SK-N-SH treated with all-trans-retinoic acid at 6 μM for 48 hours (cell line): ENCODE results near the gene KLRF2.
A peak's percentile ranks its signal among the peaks of the same experiment; 100 is the strongest.

Experiments used
- ATAC-seq: fragments of 200-7000 bp; cut with Tn5 transposase; 3 replicates; pipeline ENCODE4 v1.9.1; 2020; ENCODE audit warnings: mild to moderate bottlenecking, moderate library complexity
- ARNTL ChIP-seq: fragments of 450-650 bp; formaldehyde crosslinking; IDR thresholded peaks from 2 replicates; pipeline ENCODE4 v1.5.0; 2020; ENCODE audit warnings: low read depth, mild to moderate bottlenecking, moderate library complexity, borderline replicate concordance
- BACH2 ChIP-seq: fragments of 250-450 bp; sonication (Bioruptor Pico); IDR thresholded peaks from 2 replicates; pipeline ENCODE4 v1.9.0; 2021; ENCODE audit warnings: mild to moderate bottlenecking, borderline replicate concordance
- CSDC2 ChIP-seq: fragments of 250-450 bp; sonication (Bioruptor Pico); IDR thresholded peaks from 2 replicates; pipeline ENCODE4 v1.5.0; 2020; ENCODE audit warnings: mild to moderate bottlenecking, moderate library complexity
- ESRRG ChIP-seq: fragments of 250-450 bp; sonication (Bioruptor Pico); IDR thresholded peaks from 2 replicates; pipeline ENCODE4 v1.6.1; 2021; ENCODE audit warnings: mild to moderate bottlenecking
- GLIS3 ChIP-seq: fragments of 250-450 bp; sonication (Bioruptor Pico); IDR thresholded peaks from 2 replicates; pipeline ENCODE4 v1.5.0; 2020; ENCODE audit warnings: mild to moderate bottlenecking, moderate library complexity
- ISL1 ChIP-seq: fragments of 250-450 bp; sonication (Bioruptor Pico); IDR thresholded peaks from 2 replicates; pipeline ENCODE4 v2.1.2; 2022; ENCODE audit warnings: mild to moderate bottlenecking, moderate library complexity
- OSR1 ChIP-seq: fragments of 250-450 bp; sonication (Bioruptor Pico); IDR thresholded peaks from 2 replicates; pipeline ENCODE4 v1.8.0; 2022; ENCODE audit warnings: moderate library complexity, mild to moderate bottlenecking, inconsistent platforms
- PPARA ChIP-seq: fragments of 250-450 bp; sonication (Bioruptor Pico); IDR thresholded peaks from 2 replicates; pipeline ENCODE4 v1.5.0; 2020; ENCODE audit warnings: mild to moderate bottlenecking, borderline replicate concordance
- RARB ChIP-seq: fragments of 250-450 bp; sonication (Bioruptor Pico); IDR thresholded peaks from 2 replicates; pipeline ENCODE4 v1.8.0; 2021; ENCODE audit warnings: mild to moderate bottlenecking, moderate library complexity
- SNAI2 ChIP-seq: fragments of 250-450 bp; sonication (Bioruptor Pico); IDR thresholded peaks from 2 replicates; pipeline ENCODE4 v1.5.0; 2020; ENCODE audit warnings: mild to moderate bottlenecking, moderate library complexity
- TCF4 ChIP-seq: fragments of 250-450 bp; sonication (Bioruptor Pico); IDR thresholded peaks from 2 replicates; pipeline ENCODE4 v1.8.0; 2021; ENCODE audit warnings: mild to moderate bottlenecking, moderate library complexity, borderline replicate concordance
- TOX ChIP-seq: fragments of 250-450 bp; sonication (Bioruptor Pico); IDR thresholded peaks from 2 replicates; pipeline ENCODE4 v1.8.0; 2021; ENCODE audit warnings: mild to moderate bottlenecking, moderate library complexity, borderline replicate concordance
- ZC3H10 ChIP-seq: fragments of 250-450 bp; sonication (Bioruptor Pico); IDR thresholded peaks from 2 replicates; pipeline ENCODE4 v1.5.1; 2021; ENCODE audit warnings: mild to moderate bottlenecking, moderate library complexity
- ZFP3 ChIP-seq: fragments of 250-450 bp; sonication (Bioruptor Pico); IDR thresholded peaks from 2 replicates; pipeline ENCODE4 v1.5.0; 2020; ENCODE audit warnings: mild to moderate bottlenecking, moderate library complexity
- ZFP30 ChIP-seq: fragments of 450-650 bp; formaldehyde crosslinking; IDR thresholded peaks from 2 replicates; pipeline ENCODE4 v1.5.0; 2022; ENCODE audit warnings: mild to moderate bottlenecking, moderate library complexity
- ZNF565 ChIP-seq: fragments of 450-650 bp; formaldehyde crosslinking; conservative IDR thresholded peaks from 2 replicates; pipeline ENCODE4 v1.5.0; 2020; ENCODE audit warnings: low read depth, mild to moderate bottlenecking, moderate library complexity
- ZNF70 ChIP-seq: fragments of 450-650 bp; formaldehyde crosslinking; IDR thresholded peaks from 2 replicates; pipeline ENCODE4 v1.5.0; 2020; ENCODE audit warnings: mild to moderate bottlenecking, moderate library complexity
- ZNF8 ChIP-seq: fragments of 450-650 bp; formaldehyde crosslinking; IDR thresholded peaks from 2 replicates; pipeline ENCODE4 v1.5.0; 2020; ENCODE audit warnings: mild to moderate bottlenecking, moderate library complexity
- TF ChIP-seq, protein P1 (sequence below): fragments of 250-450 bp; sonication (Bioruptor Pico); IDR thresholded peaks from 2 replicates; pipeline ENCODE4 v1.5.1; 2021; ENCODE audit warnings: mild to moderate bottlenecking, moderate library complexity
- TF ChIP-seq, protein P2 (sequence below): fragments of 250-450 bp; sonication (Bioruptor Pico); IDR thresholded peaks from 2 replicates; pipeline ENCODE4 v1.5.1; 2020; ENCODE audit warnings: low read depth, mild to moderate bottlenecking, moderate library complexity
- TF ChIP-seq, protein P3 (sequence below): fragments of 250-450 bp; sonication (Bioruptor Pico); IDR thresholded peaks from 2 replicates; pipeline ENCODE4 v1.8.0; 2021; ENCODE audit warnings: low read depth, mild to moderate bottlenecking, moderate library complexity, borderline replicate concordance
- TF ChIP-seq, protein P4 (sequence below): fragments of 250-450 bp; sonication (Bioruptor Pico); IDR thresholded peaks from 2 replicates; pipeline ENCODE4 v1.8.0; 2020; ENCODE audit warnings: mild to moderate bottlenecking, moderate library complexity, borderline replicate concordance

The KLRF2 gene

DNA sequence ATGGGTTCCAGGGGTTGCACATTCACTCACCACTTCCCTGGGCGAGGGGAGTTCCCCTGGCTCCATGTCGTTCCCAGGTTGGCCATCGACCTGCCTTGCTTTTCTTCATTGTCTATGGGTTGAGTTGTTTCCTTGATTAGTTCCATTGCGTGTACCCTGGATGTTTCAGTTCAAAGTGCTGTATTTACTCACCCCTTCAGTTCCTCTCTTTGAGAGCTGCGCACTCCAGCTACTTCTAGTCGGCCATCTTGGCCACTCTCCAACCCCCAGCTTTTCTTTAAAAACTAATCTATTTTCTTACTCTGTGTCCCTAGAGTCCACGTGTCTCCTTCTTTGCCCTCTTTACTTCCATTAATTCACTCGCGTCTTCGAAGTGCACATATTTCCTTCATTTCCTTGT, 39.2 kb downstream of the KLRF2 start (continued):
- TF ChIP-seq CSDC2 (CRISPR knock-in tag) (no peak), ISL1 (CRISPR knock-in tag) (no peak), SNAI2 (CRISPR knock-in tag) (no peak)

DNA sequence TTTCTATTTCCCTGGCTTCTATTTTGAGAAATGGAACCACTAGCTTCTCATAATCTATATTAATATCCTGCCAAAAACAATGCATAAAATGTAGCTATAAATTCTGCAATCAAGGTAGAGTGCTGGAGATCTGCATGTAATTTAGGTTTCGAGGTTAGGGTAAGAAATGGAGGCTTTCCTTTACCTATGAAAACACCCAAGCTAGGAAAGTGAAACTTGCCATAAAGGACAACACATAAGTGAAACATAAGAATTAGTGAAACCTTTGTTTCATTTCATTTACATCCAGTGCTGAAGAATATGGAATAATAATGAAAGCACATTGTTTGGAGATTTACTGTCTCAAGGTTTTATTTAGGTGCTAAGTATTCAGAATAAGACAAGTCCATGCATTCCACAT, 41.1 kb downstream of the KLRF2 start:
- no peak for TF ChIP-seq RARB
- TF ChIP-seq PPARA (CRISPR knock-in tag): no peak
- TF ChIP-seq OSR1: no peak
- TF ChIP-seq ESRRG (CRISPR knock-in tag): no peak
- TF ChIP-seq ZNF70: no peak
- TF ChIP-seq ZFP3 (CRISPR knock-in tag): no peak
- TF ChIP-seq BACH2 (CRISPR knock-in tag): no peak
- no peak for TF ChIP-seq ZFP30 (CRISPR knock-in tag)
- TF ChIP-seq ARNTL (CRISPR knock-in tag): no peak
- no peak for ATAC-seq

DNA sequence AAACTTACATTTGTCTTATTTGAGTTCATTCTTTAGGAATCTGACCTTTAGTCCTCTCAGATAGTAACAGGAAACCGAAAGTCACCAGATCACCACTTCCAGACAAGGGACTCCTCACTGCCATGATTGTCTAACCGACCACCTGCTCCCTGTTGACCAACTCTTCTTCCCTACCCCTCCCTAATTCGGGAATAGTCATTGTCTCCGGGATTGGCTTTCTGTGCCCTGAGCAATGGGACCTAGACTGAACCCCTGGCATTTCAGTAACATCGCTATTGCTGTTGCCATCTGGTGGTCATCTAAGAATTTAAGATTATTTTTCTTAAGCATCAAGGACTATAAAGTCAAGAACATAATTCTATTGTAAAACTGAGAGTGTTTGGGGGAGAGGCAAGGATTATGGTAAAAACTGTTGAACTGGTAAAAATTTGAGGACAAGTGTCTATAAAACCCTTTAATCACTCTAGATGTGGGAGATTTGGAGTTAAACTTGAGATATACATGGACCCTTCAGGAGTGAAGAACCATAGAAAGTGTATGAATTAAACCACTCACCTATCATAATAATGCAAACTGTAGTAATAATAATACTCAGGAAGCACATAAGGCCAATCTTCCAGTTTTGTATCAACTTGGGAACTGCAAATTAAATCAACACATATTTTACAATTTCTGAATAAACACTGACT, 44.6 kb downstream of the KLRF2 start:
- no peak for TF ChIP-seq OSR1
- no peak for TF ChIP-seq ZNF8 (CRISPR knock-in tag)
- TF ChIP-seq, protein P1, sequence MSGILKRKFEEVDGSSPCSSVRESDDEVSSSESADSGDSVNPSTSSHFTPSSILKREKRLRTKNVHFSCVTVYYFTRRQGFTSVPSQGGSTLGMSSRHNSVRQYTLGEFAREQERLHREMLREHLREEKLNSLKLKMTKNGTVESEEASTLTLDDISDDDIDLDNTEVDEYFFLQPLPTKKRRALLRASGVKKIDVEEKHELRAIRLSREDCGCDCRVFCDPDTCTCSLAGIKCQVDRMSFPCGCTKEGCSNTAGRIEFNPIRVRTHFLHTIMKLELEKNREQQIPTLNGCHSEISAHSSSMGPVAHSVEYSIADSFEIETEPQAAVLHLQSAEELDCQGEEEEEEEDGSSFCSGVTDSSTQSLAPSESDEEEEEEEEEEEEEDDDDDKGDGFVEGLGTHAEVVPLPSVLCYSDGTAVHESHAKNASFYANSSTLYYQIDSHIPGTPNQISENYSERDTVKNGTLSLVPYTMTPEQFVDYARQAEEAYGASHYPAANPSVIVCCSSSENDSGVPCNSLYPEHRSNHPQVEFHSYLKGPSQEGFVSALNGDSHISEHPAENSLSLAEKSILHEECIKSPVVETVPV: no peak
- TF ChIP-seq, protein P2, sequence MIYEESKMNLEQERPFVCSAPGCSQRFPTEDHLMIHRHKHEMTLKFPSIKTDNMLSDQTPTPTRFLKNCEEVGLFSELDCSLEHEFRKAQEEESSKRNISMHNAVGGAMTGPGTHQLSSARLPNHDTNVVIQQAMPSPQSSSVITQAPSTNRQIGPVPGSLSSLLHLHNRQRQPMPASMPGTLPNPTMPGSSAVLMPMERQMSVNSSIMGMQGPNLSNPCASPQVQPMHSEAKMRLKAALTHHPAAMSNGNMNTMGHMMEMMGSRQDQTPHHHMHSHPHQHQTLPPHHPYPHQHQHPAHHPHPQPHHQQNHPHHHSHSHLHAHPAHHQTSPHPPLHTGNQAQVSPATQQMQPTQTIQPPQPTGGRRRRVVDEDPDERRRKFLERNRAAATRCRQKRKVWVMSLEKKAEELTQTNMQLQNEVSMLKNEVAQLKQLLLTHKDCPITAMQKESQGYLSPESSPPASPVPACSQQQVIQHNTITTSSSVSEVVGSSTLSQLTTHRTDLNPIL (CRISPR knock-in tag): no peak
- TF ChIP-seq, protein P3, sequence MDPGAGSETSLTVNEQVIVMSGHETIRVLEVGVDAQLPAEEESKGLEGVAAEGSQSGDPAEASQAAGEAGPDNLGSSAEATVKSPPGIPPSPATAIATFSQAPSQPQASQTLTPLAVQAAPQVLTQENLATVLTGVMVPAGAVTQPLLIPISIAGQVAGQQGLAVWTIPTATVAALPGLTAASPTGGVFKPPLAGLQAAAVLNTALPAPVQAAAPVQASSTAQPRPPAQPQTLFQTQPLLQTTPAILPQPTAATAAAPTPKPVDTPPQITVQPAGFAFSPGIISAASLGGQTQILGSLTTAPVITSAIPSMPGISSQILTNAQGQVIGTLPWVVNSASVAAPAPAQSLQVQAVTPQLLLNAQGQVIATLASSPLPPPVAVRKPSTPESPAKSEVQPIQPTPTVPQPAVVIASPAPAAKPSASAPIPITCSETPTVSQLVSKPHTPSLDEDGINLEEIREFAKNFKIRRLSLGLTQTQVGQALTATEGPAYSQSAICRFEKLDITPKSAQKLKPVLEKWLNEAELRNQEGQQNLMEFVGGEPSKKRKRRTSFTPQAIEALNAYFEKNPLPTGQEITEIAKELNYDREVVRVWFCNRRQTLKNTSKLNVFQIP (CRISPR knock-in tag): no peak
- TF ChIP-seq RARB: no peak
- no peak for TF ChIP-seq ZC3H10
- no peak for TF ChIP-seq ZFP30 (CRISPR knock-in tag)
- TF ChIP-seq ZFP3 (CRISPR knock-in tag): no peak
- TF ChIP-seq GLIS3 (CRISPR knock-in tag): no peak
- no peak for TF ChIP-seq CSDC2 (CRISPR knock-in tag)
- TF ChIP-seq, protein P4, sequence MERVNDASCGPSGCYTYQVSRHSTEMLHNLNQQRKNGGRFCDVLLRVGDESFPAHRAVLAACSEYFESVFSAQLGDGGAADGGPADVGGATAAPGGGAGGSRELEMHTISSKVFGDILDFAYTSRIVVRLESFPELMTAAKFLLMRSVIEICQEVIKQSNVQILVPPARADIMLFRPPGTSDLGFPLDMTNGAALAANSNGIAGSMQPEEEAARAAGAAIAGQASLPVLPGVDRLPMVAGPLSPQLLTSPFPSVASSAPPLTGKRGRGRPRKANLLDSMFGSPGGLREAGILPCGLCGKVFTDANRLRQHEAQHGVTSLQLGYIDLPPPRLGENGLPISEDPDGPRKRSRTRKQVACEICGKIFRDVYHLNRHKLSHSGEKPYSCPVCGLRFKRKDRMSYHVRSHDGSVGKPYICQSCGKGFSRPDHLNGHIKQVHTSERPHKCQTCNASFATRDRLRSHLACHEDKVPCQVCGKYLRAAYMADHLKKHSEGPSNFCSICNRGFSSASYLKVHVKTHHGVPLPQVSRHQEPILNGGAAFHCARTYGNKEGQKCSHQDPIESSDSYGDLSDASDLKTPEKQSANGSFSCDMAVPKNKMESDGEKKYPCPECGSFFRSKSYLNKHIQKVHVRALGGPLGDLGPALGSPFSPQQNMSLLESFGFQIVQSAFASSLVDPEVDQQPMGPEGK: no peak
- TF ChIP-seq PPARA (CRISPR knock-in tag): no peak
- TF ChIP-seq ISL1 (CRISPR knock-in tag): no peak
- no peak for TF ChIP-seq TCF4 (CRISPR knock-in tag)
- TF ChIP-seq ZNF565: no peak
- TF ChIP-seq TOX (CRISPR knock-in tag): no peak
- TF ChIP-seq, all 23 proteins: peak for 0
- peak; percentile 67 for ATAC-seq

DNA sequence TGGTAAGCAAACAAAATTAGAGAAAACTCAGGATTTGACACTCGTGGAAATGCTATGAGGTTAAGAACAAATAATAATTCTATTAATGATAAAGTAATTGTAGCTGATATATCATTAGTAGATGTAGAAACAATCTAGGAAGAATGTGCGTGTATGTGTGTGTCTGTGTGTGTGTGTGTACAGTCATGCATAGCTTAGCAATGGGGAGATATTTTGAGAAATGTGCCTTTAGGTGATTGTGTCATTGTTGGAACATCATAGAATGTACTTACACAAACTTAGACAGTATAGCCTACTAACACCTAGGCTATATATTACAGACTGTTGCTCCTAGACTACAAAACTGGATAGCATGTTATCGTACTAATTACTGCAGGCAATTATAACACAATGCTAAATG, 45.6 kb downstream of the KLRF2 start:
- TF ChIP-seq ZNF8 (CRISPR knock-in tag) (no peak), ZNF565 (no peak), PPARA (CRISPR knock-in tag) (no peak), TCF4 (CRISPR knock-in tag) (no peak), ZC3H10 (no peak), ESRRG (CRISPR knock-in tag) (no peak), RARB (no peak)
- TF ChIP-seq, protein P1: no peak
- TF ChIP-seq, protein P4: no peak
- ATAC-seq: no peak
